HEK293 (cell line): ENCODE data around the gene ACBD3.

Experiments
- CTCF ChIA-PET: fragments of 350-600 bp; formaldehyde crosslinking; extraction: SDS; loops from one replicate; lab custom pipeline; 2021; ENCODE audit warnings: antibody characterized with exemption; lab: Yijun Ruan, JAX
- POLR2A ChIA-PET: fragments of 300-600 bp; formaldehyde crosslinking; extraction: SDS; loops from one replicate; lab custom pipeline; 2020; ENCODE audit warnings: antibody characterized with exemption, inconsistent platforms; lab: Yijun Ruan, JAX
- H3K27ac ChIP-seq: fragments of 200-500 bp; sonication (Bioruptor generic); 2 replicates; pipeline ENCODE4 v1.5.1; 2014; ENCODE audit warnings: low read depth, low read length, control low read depth, inconsistent platforms; ENCODE audit errors: extremely low read depth
- H3K36me3 ChIP-seq, 2 experiments: fragments of 200-500 bp in 1 of 2; sonication (Bioruptor generic) in 1 of 2; 1 replicate in 1 of 2; 2 replicates in 1 of 2; pipeline ENCODE4 v1.5.1; 2014 to 2017; ENCODE audit warnings: inconsistent platforms in 2 of 2, low read length in 2 of 2; ENCODE audit not compliant: control insufficient read depth in 2 of 2, insufficient read depth in 1 of 2
- H3K4me1 ChIP-seq: fragments of 200-500 bp; sonication (Bioruptor generic); 2 replicates; pipeline ENCODE4 v1.5.1; 2014; ENCODE audit warnings: mild to moderate bottlenecking, low read length, inconsistent platforms; ENCODE audit not compliant: control insufficient read depth, insufficient read depth
- H3K4me3 ChIP-seq: 2 replicates; pipeline ENCODE4 v1.5.1; 2011; ENCODE audit warnings: low read depth, mild to moderate bottlenecking, control low read depth, low read length, moderate library complexity
- H3K9me3 ChIP-seq: fragments of 200-500 bp; sonication (Bioruptor generic); 2 replicates; pipeline ENCODE4 v1.5.1; 2014; ENCODE audit warnings: low read depth, low read length, inconsistent platforms; ENCODE audit not compliant: control insufficient read depth, insufficient read depth
- FEZF1 ChIP-seq: fragments of 450-650 bp; formaldehyde crosslinking; IDR thresholded peaks from 2 replicates; pipeline ENCODE4 v1.5.1; 2016; ENCODE audit warnings: missing biosample characterization, missing genetic modification characterization
- IKZF3 ChIP-seq: fragments of 450-650 bp; IDR thresholded peaks from 2 replicates; pipeline ENCODE4 v1.5.0; 2018; ENCODE audit warnings: missing biosample characterization, mild to moderate bottlenecking, missing genetic modification characterization, moderate library complexity
- REPIN1 ChIP-seq: fragments of 450-650 bp; formaldehyde crosslinking; IDR thresholded peaks from 2 replicates; pipeline ENCODE4 v1.5.1; 2017; ENCODE audit warnings: missing biosample characterization, missing genetic modification characterization, low read depth
- SCRT1 ChIP-seq: fragments of 450-650 bp; formaldehyde crosslinking; IDR thresholded peaks from 2 replicates; pipeline ENCODE4 v1.5.1; 2016; ENCODE audit warnings: missing biosample characterization, missing genetic modification characterization, borderline replicate concordance
- SP7 ChIP-seq: fragments of 450-650 bp; formaldehyde crosslinking; IDR thresholded peaks from 2 replicates; pipeline ENCODE4 v1.5.1; 2016; ENCODE audit warnings: missing biosample characterization, missing genetic modification characterization
- WT1 ChIP-seq: fragments of 450-650 bp; formaldehyde crosslinking; IDR thresholded peaks from 2 replicates; pipeline ENCODE4 v1.5.1; 2016; ENCODE audit warnings: missing biosample characterization, missing genetic modification characterization
- ZBTB17 ChIP-seq: fragments of 450-650 bp; formaldehyde crosslinking; IDR thresholded peaks from 2 replicates; pipeline ENCODE4 v1.5.1; 2016; ENCODE audit warnings: missing biosample characterization, missing genetic modification characterization
- ZEB2 ChIP-seq: fragments of 450-650 bp; formaldehyde crosslinking; IDR thresholded peaks from 2 replicates; pipeline ENCODE4 v1.5.1; 2016; ENCODE audit warnings: missing biosample characterization, missing genetic modification characterization
- ZFP69B ChIP-seq: fragments of 450-650 bp; formaldehyde crosslinking; IDR thresholded peaks from 2 replicates; pipeline ENCODE4 v1.5.1; 2016; ENCODE audit warnings: missing biosample characterization, missing genetic modification characterization
- ZNF121 ChIP-seq: fragments of 450-650 bp; formaldehyde crosslinking; IDR thresholded peaks from 2 replicates; pipeline ENCODE4 v1.5.1; 2016; ENCODE audit warnings: missing biosample characterization, missing genetic modification characterization
- ZNF132 ChIP-seq: fragments of 450-650 bp; formaldehyde crosslinking; IDR thresholded peaks from 2 replicates; pipeline ENCODE4 v1.5.1; 2017; ENCODE audit warnings: missing biosample characterization, missing genetic modification characterization, borderline replicate concordance
- ZNF2 ChIP-seq: fragments of 450-650 bp; formaldehyde crosslinking; IDR thresholded peaks from 2 replicates; pipeline ENCODE4 v1.5.1; 2016; ENCODE audit warnings: missing biosample characterization, missing genetic modification characterization
- ZNF544 ChIP-seq: fragments of 450-650 bp; formaldehyde crosslinking; IDR thresholded peaks from 2 replicates; pipeline ENCODE4 v1.5.0; 2017; ENCODE audit warnings: missing biosample characterization, missing genetic modification characterization
- ZNF555 ChIP-seq: fragments of 450-650 bp; formaldehyde crosslinking; conservative IDR thresholded peaks from 2 replicates; pipeline ENCODE4 v1.5.1; 2017; ENCODE audit warnings: missing biosample characterization, mild to moderate bottlenecking, missing genetic modification characterization, inconsistent platforms
- ZNF558 ChIP-seq: fragments of 450-650 bp; formaldehyde crosslinking; IDR thresholded peaks from 2 replicates; pipeline ENCODE4 v1.5.1; 2016; ENCODE audit warnings: missing biosample characterization, missing genetic modification characterization
- ZNF561 ChIP-seq: fragments of 450-650 bp; IDR thresholded peaks from 2 replicates; pipeline ENCODE4 v1.5.1; 2018; ENCODE audit warnings: missing biosample characterization, missing genetic modification characterization, borderline replicate concordance
- ZNF596 ChIP-seq: fragments of 450-650 bp; IDR thresholded peaks from 2 replicates; pipeline ENCODE4 v1.5.0; 2018; ENCODE audit warnings: missing biosample characterization, mild to moderate bottlenecking, missing genetic modification characterization, moderate library complexity
- ZNF600 ChIP-seq: fragments of 450-650 bp; formaldehyde crosslinking; IDR thresholded peaks from 2 replicates; pipeline ENCODE4 v1.5.1; 2016; ENCODE audit warnings: missing biosample characterization, missing genetic modification characterization
- ZNF629 ChIP-seq: fragments of 450-650 bp; formaldehyde crosslinking; IDR thresholded peaks from 2 replicates; pipeline ENCODE4 v1.5.1; 2017; ENCODE audit warnings: missing biosample characterization, missing genetic modification characterization
- ZNF654 ChIP-seq: fragments of 450-650 bp; formaldehyde crosslinking; IDR thresholded peaks from 2 replicates; pipeline ENCODE4 v1.5.1; 2016; ENCODE audit warnings: low read depth, missing biosample characterization, missing genetic modification characterization
- ZNF777 ChIP-seq: fragments of 450-650 bp; formaldehyde crosslinking; IDR thresholded peaks from 2 replicates; pipeline ENCODE4 v1.5.1; 2017; ENCODE audit warnings: missing biosample characterization, missing genetic modification characterization, borderline replicate concordance
- ZNF830 ChIP-seq: fragments of 450-650 bp; IDR thresholded peaks from 2 replicates; pipeline ENCODE4 v1.5.0; 2018; ENCODE audit warnings: missing biosample characterization, missing genetic modification characterization, low read depth, mild to moderate bottlenecking, moderate library complexity
- ZSCAN23 ChIP-seq: fragments of 450-650 bp; formaldehyde crosslinking; IDR thresholded peaks from 2 replicates; pipeline ENCODE4 v1.5.1; 2016; ENCODE audit warnings: missing biosample characterization, missing genetic modification characterization
- ZSCAN30 ChIP-seq: fragments of 450-650 bp; IDR thresholded peaks from 2 replicates; pipeline ENCODE4 v1.5.1; 2018; ENCODE audit warnings: missing biosample characterization, mild to moderate bottlenecking, missing genetic modification characterization, moderate library complexity
- TF ChIP-seq, protein P1 (sequence below): fragments of 450-650 bp; formaldehyde crosslinking; IDR thresholded peaks from 2 replicates; pipeline ENCODE4 v1.5.1; 2016; ENCODE audit warnings: missing biosample characterization, missing genetic modification characterization
- TF ChIP-seq, protein P2 (sequence below): fragments of 450-650 bp; IDR thresholded peaks from 2 replicates; pipeline ENCODE4 v1.5.1; 2018; ENCODE audit warnings: missing biosample characterization, mild to moderate bottlenecking, missing genetic modification characterization

The ACBD3 gene

DNA sequence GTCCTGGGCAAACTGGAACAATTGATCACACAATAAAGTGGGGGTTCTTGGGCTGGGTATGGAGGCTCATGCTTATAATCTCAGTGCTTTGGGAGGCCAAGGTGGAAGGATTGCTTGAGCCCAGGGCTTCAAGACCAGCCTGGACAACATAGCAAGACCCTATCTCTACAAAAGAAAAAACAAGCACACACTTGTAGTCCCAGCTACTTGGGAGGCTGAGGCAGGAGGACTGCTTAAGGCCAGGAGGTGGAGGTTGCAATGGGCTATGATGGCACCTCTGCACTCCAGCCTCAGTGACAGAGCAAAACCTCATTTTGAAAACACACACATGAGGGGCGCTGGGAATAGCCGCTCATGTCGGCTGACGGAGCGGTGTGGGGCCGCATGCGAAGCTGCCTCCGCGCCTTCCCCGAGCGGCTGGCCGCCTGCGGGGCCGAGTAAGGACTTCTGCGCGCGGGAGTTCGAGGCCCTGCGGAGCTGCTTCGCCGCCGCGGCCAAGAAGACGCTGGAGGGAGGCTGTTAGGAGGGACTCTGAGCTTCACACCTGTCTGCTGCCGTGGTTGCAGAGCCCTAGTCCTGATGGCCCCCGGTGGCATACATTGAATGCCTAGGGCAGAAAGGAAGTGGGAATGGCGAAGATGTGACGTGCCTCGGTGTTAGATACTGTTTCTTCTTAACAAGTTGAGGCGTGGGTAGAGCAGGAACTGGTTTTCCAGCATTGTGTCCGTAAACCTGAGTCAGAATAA, 59.5 kb downstream of the ACBD3 start:
- no peaks in the 10 kb centered on the region for H3K36me3 ChIP-seq
- H3K4me1 ChIP-seq = peaks cover 8% of the 10 kb centered on the region
- ChIA-PET POLR2A (interaction anchor here (0.8 to 1.8 kb wide), 2 partner anchors 16 to 23 kb away, joined by 4 to 7 read pairs; no protein-coding TSS in a partner anchor), CTCF (interaction anchor here (0.6 to 7.2 kb wide), 13 partner anchors 8 to 291 kb away, joined by 3 to 174 read pairs (median 19); partner anchors contain the start of genes MIXL1 and PARP1)
- H3K9me3 ChIP-seq = no peaks in the 10 kb centered on the region
- TF ChIP-seq ZNF121 (tag by site-specific recombination) (peak; percentile 90), ZSCAN23 (tag by site-specific recombination) (no peak), ZNF596 (tag by site-specific recombination) (peak; percentile 7; the same call in 1 of the 2 replicates)
- no peak overlapping the region for H3K27ac ChIP-seq
- no peak overlapping the region for H3K4me3 ChIP-seq

DNA sequence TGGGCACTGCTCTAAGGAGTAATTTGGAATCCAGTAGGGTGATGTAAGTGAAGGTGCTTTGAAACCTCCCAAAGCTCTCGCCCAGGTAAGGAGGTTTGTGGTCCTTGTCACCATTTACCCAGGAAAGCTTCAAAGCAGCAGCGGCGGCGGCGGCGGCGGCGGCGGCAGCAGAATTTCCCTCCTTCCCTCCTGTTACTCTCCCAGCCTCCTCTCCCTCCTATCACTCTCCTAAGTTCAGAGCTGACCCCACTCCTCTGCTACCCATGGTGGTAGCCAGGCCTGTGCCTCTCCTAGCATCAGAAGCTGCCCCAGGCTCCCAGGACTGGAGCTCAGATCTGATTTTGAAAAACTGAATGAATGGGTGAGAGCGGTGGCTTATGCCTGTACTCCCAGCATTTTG, 60.7 kb downstream of the ACBD3 start:
- peaks cover 8% of the 10 kb centered on the region for H3K4me1 ChIP-seq
- TF ChIP-seq FEZF1 = no peak
- TF ChIP-seq ZNF561 (tag by site-specific recombination) = no peak
- TF ChIP-seq ZNF544 (tag by site-specific recombination) = no peak
- TF ChIP-seq ZNF777 (tag by site-specific recombination) = no peak
- no peak for TF ChIP-seq ZNF600
- CTCF ChIA-PET = interaction anchor here (0.5 to 7.2 kb wide), 111 partner anchors 9 to 1842 kb away, joined by 3 to 174 read pairs (median 5); partner anchors contain the start of genes EPHX1, LIN9, MIXL1 and PARP1
- H3K9me3 ChIP-seq = no peaks in the 10 kb centered on the region
- POLR2A ChIA-PET = interaction anchor here (0.5 to 1.8 kb wide), 12 partner anchors 15 to 260 kb away, joined by 3 to 10 read pairs (median 4); partner anchors contain the start of gene H3-3A
- H3K36me3 ChIP-seq = no peaks in the 10 kb centered on the region
- no peak overlapping the region for H3K27ac ChIP-seq
- H3K4me3 ChIP-seq = no peak overlapping the region

DNA sequence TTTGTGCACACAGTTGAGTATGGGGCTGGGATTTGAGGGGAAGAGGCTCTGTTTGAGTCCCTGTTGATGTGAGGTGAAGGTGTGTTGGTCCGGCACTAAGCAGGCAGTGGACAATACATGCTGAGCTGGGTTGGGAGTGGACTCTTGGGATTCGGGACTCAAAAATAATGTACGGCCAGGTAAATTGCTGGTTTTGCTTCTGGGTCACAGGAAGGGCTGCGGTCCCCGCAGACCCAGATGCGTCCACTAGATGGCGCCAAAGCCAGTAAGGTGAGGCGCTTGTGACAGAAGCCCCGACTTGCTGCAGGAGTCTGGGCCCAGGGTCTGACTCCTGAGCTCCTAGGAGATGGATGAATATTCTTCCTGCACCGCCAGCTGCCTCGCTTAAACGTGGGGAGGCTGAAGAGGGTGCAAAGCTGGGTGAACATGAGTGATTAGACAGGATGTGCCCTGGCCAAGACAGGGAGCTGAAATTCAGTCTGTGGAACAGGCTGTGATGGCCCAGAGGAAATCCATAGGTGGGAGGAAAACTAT, 61.4 kb downstream of the ACBD3 start:
- POLR2A ChIA-PET = interaction anchor here (0.5 to 1.8 kb wide), 11 partner anchors 15 to 228 kb away, joined by 3 to 7 read pairs (median 3); partner anchors contain the start of gene H3-3A
- H3K36me3 ChIP-seq = no peaks in the 10 kb centered on the region
- H3K4me1 ChIP-seq = peaks cover 8% of the 10 kb centered on the region
- no peak overlapping the region for H3K27ac ChIP-seq
- CTCF ChIA-PET = interaction anchor here (0.5 to 7.2 kb wide), 111 partner anchors 9 to 1841 kb away, joined by 3 to 174 read pairs (median 5); partner anchors contain the start of genes EPHX1, LIN9, MIXL1 and PARP1
- H3K4me3 ChIP-seq = no peak overlapping the region
- H3K9me3 ChIP-seq = no peaks in the 10 kb centered on the region
- TF ChIP-seq SP7 (tag by site-specific recombination) = peak; percentile 66; the same call in 1 of the 2 replicates
- TF ChIP-seq REPIN1 = no peak
- no peak for TF ChIP-seq ZNF558 (tag by site-specific recombination)
- no peak for TF ChIP-seq ZNF132 (tag by site-specific recombination)
- TF ChIP-seq ZEB2 = peak; percentile 88
- TF ChIP-seq ZNF2 (tag by site-specific recombination) = peak; percentile 76; the same call in 1 of the 2 replicates
- TF ChIP-seq ZNF555 (tag by site-specific recombination) = no peak
- 0 out of 2 replicates have a peak, but pooled peaks have one; percentile 28 for TF ChIP-seq ZNF629 (tag by site-specific recombination)
- TF ChIP-seq, protein P1, sequence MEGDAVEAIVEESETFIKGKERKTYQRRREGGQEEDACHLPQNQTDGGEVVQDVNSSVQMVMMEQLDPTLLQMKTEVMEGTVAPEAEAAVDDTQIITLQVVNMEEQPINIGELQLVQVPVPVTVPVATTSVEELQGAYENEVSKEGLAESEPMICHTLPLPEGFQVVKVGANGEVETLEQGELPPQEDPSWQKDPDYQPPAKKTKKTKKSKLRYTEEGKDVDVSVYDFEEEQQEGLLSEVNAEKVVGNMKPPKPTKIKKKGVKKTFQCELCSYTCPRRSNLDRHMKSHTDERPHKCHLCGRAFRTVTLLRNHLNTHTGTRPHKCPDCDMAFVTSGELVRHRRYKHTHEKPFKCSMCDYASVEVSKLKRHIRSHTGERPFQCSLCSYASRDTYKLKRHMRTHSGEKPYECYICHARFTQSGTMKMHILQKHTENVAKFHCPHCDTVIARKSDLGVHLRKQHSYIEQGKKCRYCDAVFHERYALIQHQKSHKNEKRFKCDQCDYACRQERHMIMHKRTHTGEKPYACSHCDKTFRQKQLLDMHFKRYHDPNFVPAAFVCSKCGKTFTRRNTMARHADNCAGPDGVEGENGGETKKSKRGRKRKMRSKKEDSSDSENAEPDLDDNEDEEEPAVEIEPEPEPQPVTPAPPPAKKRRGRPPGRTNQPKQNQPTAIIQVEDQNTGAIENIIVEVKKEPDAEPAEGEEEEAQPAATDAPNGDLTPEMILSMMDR (tag by site-specific recombination) = peak; percentile 95
- no peak for TF ChIP-seq ZNF830
- peak; percentile 94; the same call in 1 of the 2 replicates for TF ChIP-seq ZSCAN30
- TF ChIP-seq ZNF654 = peak; percentile 97
- peak; percentile 86 for TF ChIP-seq ZBTB17
- TF ChIP-seq, protein P2, sequence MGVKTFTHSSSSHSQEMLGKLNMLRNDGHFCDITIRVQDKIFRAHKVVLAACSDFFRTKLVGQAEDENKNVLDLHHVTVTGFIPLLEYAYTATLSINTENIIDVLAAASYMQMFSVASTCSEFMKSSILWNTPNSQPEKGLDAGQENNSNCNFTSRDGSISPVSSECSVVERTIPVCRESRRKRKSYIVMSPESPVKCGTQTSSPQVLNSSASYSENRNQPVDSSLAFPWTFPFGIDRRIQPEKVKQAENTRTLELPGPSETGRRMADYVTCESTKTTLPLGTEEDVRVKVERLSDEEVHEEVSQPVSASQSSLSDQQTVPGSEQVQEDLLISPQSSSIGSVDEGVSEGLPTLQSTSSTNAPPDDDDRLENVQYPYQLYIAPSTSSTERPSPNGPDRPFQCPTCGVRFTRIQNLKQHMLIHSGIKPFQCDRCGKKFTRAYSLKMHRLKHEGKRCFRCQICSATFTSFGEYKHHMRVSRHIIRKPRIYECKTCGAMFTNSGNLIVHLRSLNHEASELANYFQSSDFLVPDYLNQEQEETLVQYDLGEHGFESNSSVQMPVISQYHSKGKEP = 0 out of 2 replicates have a peak, but pooled peaks have one; percentile 26
- peak; percentile 45; the same call in 1 of the 2 replicates for TF ChIP-seq WT1
- TF ChIP-seq ZNF777 (tag by site-specific recombination) = no peak
- 0 out of 2 replicates have a peak, but pooled peaks have one; percentile 58 for TF ChIP-seq ZFP69B (tag by site-specific recombination)
- peak; percentile 82; the same call in 1 of the 2 replicates for TF ChIP-seq ZNF561 (tag by site-specific recombination)
- TF ChIP-seq IKZF3 (tag by site-specific recombination) = peak; percentile 38; the same call in 1 of the 2 replicates
- TF ChIP-seq SCRT1 (tag by site-specific recombination) = no peak
